Measurements from ENCODE around the gene CCDC85C.
A peak's percentile ranks its signal among the peaks of the same experiment; 100 is the strongest.

The CCDC85C gene

GRCh38 chr14:99604766-99605298 is 825 bp upstream of the CCDC85C start:
- DNase-seq: peak in 1 of 2 donors; percentile 6

DNA sequence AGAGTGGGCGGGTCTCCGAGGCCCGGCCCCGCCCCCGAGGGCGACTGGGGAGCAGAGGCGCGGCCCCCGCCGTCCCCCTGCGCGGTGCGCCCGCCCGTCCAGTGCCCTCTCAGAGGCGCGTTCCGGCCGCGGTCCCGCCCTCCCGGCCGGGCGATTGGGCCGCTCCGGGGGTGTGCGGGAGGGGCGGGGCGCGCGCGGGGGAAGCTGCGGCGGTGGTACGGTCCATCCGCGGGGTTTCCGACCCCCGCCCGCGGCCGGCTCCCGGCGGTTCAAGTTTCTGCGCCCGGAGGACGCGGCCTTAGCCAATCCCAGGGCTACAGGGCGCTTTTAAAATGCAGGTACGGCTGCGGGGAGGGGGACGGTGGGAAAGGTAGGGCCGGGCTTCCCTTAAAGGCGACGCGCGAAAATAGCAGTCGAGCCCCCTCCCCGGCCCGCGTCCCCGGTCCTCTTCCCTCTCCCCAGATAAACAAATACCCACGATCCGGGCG is 315 bp upstream of the CCDC85C start:
- DNase-seq: peak; percentile 88 to 92

GRCh38 chr14:99602788-99603415 is 1.1 kb downstream of the CCDC85C start:
- no peak for DNase-seq

DNA sequence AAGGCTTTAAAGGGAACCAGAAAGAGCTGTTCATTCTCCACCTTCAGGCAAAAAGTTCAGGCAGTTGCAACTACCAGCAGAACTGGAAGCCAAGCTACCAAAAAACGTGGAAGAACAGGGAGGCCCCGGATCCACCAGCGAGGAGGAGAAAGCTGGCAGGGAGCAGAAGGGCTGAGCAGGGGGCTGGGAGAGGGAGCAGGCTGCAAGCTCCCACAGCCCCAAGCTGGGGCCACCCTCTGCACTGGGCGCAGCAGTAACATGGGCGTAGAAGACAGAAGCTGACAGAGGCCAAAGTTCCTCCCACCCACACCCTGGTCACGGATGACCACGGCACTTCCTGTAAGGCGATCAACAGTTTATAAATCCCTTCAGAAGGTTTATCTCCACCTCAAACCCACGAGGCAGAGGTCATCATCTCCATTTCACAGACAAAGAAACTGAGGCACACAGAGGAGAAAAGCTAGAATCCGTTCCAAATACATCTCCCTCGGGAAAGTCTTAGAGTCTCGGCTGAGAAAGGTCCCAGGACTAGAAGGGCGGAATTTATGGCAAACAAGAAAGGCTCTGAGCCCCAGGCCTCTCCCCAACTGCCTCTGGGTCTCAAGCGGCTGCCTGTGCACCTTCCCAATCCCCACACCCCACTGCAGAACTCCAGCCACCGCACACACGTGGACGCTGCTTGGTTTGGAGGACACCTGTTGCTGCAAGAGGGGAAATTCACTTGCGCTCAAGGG is 1.8 kb downstream of the CCDC85C start:
- no peak for DNase-seq

DNA sequence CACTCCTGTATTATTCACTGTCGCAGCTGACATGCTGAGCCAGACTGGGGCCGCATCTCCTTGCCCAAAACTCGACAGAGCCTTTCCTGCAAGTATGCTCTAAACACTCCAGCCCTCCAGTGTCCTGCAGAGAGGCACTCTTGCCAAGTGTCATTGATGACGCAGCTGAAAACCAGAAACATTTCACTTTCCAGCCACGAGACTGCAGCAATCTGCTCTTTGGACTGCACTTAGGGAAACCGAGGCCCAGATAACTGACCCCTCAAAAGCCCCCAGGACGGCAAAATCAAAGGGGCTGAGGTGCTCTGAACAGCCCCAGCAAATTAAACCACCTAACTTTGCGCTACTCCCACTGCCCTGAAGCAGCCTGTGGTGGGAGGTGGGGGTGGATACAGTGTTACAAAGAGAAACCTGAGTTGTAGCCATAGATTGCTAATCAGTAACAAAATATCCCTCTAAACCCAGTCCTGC is 2.6 kb downstream of the CCDC85C start:
- no peak for DNase-seq

DNA sequence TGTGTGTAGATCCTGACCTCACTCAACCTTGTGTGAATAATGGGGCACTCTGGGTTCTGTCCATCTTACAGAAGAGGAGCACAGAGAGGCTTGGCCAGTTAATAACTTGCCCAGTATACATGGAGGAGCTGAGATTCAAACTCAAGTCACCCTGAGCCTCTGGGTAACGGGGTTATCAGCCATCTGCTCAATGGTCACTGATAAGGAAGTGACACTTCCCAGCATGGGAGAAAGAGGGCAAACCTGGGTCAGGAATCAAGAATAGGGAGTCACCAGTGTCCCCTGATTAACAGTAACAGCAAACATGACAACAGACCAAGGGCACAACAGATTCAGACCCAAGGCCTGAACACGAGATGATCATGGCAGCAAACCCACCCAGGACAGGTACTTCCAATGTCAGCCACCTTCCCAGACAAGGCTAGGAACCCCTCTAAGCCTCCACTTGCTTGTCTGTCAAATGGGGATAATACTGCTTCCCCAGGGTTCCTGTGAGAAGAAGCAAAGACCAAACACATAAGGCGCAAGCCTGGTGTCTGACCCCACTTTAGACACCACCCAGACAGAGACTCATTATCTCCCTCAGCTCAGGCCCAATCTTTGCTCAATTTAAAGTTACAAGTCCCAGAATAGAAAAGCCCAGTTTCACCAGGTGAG is 3.6 kb downstream of the CCDC85C start:
- DNase-seq: no peak

- DNase-seq: no peak
Observed at GRCh38 chr14:99599393-99599792, 4.6 kb downstream of the CCDC85C start.

DNA sequence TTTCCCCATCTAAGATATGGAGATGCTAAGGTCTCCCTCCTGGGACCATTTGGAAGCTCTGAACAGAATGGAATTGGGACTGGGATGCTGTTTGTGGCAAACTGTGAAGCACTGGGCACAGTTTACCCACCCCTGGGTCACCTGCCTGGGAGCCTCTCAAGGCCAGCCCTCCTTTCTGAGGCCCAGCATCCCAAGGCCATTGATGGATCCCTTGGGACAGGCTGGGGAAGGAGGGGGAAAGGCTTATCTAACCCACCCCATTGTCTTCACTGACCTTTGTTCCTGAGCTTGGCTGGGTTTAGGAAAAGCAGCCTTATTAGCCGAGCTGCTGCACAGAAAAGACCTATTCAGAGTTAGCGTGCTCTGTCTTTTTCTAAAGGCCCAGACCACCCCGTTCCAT is 5.2 kb downstream of the CCDC85C start:
- DNase-seq: no peak

- DNase-seq: no peak
Observed at GRCh38 chr14:99597911-99598600, 6.0 kb downstream of the CCDC85C start.

DNA sequence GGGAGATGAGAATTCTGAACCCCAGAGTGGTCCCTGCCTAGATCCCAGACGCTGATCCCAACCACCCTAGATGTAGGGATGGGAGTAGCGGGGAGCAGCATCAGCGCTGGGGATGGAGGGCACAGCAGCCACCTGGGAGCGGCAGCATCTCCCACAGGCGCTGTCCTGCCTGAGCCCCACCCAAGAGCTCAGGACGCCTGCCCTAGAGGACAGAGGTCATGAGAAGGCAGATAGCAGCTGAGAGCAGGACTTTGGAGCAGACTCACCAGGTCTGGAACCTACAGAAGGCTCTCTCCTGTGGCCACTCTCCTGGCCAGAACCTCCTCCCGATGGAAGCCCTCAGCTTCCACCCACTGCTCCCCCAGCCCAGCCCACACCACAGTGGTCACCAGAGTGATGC is 7.2 kb downstream of the CCDC85C start:
- no peak for DNase-seq

DNA sequence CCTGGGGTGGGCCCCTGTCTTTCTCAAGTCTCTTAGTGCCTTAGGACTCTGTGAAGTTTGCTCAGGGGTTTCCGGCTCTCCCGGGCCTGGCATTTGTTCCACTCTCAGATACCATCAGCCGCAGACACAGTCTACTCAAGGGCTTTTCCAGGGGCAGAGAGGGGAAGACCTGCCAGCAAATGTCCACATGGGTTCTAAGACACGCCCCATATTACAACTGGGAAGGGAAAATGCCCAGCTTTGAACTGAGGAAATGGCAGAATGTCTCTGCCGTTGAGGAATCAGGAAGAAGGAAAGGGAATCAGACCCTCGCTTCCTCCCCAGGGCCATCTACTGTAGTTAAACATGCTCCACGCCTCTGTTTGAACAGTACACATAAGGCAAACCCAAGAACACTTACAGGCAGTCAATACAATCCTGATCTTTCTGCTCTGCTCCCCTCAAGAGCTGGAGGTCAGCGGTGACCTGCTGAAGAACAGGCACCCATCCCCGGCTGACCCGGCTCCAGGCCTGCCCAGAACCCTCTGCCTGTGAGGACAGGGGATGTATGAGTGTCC is 7.9 kb downstream of the CCDC85C start:
- no peak for DNase-seq

DNA sequence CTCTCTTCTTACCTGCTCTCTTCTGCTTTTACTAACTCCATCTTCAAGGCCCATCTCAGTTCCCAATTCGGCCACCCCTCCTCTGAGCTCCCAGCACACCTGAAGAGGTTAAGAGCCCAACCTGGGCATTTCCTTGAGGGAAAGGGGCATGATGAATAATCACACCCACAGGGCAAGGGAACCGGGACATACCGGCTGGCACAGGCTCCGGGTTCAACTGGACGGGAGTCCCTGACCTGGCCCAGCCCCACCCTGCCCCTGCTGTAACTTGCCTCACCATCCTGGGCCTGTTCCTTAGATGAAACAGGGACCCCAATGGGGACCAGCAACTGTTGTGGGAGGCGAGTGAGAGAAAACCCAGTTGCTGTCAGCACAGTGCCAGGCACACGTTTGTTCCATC is 8.5 kb downstream of the CCDC85C start:
- DNase-seq: no peak

GRCh38 chr14:99595034-99595433 is 9.0 kb downstream of the CCDC85C start:
- DNase-seq: peak; percentile 11 to 27

DNA sequence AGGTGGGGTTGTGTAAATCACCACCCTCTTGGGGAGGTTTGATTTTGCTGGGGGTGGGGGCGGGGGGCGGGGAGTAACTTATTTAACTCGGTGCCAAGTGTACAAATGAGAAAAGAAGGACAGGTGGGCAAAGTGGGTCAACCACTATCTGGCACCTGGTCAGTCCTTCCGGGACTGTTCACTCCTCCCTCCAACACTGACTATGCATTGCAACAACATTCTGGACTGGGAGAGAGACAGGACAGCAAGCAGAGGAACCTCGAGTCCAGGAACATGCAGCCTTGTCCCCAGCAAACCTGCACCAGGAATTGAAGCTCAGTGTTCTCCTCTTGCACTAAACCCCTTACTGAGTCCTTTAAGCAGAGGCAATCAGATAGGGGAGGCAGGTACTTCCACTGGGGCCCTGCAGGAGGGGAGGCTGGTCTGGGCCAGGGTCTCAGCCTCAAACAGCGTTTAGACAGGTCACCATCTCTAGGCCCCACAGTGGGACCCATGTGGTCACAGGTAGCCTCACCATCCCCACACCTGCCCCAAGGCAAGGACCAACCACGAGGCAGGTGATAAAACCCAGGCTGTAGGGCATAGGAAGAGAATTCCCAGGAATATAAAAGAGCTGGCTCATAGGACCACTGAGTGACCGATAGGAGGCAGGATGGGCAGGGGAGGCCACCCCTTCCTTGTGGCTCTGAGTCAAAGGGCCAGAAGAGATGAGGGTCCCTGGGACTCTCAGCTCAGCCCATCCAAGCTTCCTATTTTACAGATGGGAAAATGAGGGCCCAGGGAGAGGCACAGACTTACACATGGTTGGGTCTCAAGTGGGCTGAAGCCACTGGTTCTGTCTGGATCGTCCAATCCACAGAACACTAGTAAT is 9.8 kb downstream of the CCDC85C start:
- DNase-seq: no peak

- no peak for DNase-seq
Observed at GRCh38 chr14:99592933-99593753, 10.9 kb downstream of the CCDC85C start.

DNA sequence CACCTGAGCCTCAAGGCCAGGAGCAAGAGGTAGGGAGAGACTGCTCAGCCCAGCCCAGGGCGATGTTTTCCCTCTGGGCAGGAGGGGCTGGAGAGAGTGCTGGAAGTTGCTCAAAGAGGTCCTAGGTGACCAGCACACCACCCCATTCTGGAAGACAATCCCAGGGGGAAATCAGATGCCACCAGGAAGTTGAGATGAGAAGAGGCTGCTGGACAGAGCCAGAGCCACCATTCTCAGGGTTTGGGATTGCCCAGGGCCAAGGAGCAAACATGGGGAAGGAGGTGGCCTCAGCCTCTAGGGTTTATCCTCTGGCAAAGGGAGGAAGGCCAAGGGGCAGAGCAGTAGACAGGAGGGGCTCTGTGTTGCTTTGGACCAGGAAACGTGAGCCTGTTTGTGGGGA is 11.6 kb downstream of the CCDC85C start:
- no peak for DNase-seq

DNA sequence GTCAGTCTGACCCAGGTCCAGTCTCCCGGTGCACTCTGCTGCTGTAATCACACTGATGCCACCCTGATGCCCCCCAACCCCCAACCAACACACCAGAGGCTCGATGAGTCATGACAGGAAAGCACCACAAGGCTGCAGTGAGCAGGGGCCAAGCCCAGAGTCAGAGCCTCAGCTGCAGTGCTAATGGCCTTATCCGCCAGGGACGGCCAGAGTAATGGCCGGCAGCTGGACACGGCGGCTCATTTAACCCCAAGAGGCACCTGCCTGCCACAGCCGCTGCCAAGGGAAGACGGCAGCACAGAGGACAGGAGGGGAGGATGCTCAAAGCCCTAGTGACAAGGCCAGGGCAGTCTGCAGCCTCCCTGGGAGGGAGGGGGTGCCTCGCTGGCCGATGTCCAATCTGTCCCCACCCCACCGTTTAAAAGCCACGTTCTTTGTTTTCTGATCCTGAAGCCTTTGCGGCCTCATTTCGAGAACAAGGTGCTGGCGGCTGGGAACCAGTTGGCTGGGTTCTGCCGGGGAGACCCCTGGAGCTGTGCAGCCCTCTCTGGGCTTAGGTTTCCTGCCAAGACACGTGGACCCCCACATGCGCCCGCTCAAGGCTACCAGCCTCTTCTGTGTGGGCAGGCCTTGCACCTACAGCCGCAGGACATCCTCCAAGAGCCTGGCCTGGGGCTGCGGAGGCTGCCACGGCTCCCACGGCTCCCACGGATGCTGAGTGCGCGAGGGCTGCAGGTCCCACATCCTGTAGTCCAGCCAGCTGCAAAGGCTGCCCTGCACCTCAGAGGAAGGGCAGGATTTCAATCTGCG is 13.1 kb downstream of the CCDC85C start:
- DNase-seq: no peak

- no peak for DNase-seq
Observed at GRCh38 chr14:99589651-99590530, 14.1 kb downstream of the CCDC85C start.

DNA sequence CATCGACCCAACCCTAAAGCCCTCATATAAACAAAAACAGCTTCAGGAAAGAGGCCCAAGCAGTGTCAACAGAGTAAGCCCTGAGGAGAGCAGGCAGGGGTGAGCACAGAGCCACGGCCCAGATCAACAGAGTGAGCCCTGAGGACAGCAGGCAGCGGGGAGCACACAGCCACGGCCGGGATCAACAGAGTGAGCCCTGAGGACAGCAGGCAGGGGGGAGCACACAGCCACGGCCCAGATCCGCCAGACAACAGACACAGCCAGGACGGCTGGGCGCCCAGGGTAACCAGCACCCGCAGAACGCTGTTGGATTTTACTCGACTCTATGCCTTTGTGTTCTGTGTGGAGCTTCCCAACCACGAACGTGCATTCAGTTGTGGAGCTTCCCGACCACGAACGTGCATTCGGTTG is 15.0 kb downstream of the CCDC85C start:
- DNase-seq: no peak
